HG02938 (cell line): Measurements from ENCODE around the gene LRCH4.

Source experiments
- ATAC-seq: cut with Tn5 transposase; IDR thresholded peaks from one replicate; pipeline ENCODE4 v1.9.1; 2021; ENCODE audit warnings: mild to moderate bottlenecking, moderate library complexity; ENCODE audit not compliant: unreplicated experiment

Gene LRCH4

DNA sequence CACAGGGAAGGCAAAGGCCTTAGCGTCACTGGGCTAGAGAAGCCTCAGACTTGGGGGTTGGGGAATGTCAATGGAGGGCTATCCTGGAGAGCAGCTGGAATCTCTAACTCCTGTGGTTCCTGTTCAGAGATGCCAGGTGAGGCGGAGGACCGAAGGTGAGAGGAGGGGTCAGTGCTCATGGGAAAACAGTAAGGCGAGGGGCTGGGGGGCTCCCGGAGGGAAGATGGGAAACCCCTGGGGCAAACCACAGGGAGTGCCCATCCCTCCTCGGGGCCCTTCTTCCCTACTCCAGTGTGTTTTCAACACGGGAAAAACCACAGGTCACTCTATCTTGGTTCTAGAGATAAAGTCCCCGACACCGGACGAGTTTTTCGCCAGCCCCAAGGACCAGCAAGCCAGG, 3.3 kb downstream of the LRCH4 start:
- ATAC-seq = no peak

DNA sequence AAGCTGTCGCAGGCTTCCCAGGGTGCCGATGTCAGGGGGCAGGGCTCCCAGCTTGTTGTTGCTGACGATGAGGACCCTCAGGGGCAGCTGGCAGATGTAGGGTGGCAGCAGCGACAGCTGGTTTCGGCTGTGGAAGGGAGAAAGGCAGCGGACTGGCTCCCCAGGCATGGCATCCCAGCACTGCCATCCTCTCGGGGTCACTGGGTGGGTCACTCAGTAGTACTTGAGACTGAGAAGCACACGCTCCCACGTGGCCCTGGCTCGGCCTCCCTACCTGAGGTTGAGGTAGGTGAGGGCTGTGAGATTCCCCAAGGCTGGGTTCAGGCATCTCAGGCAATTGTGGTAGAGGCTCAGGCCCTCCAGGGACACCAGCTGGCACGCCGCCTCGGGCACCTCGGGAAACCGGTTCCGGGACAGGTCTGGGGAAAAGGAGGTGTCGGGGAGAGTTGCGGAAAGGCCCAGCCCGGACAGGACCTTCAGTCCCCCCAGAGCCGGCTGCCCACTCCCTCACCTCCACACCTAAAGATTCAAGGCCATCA, 3.8 kb downstream of the LRCH4 start:
- ATAC-seq = no peak

DNA sequence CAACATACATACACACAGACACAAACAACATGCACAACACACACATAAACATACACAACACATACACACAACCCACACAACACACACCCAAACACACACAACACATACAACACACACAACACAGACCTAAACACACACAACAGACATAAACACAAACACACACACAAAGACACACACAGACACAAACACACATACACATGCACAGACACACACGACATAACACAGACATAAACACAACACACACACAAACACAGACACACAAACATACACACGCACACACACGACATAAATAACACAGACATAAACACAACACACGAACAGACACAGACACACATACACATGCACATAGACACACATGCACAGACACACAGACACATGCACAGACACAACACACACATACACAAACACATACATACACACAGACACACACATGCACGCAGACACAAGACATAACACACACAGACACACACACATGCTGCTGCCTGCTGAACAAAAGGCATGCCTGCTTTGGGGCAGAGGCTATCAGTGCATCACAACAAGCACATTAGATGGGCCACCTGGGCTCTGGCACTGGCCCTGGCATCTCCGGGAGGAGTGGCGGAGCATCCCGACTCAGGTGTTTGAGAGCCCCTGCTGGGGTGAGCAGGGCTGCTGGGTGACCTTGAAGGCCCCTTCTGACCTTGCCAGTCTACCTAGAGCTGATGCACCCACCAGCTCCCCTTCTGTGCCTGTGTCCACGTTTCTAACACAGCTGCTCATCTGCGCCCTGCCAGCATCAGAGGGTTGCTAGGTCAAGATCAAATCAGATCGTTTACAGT, 5.3 kb downstream of the LRCH4 start:
- ATAC-seq = no peak

DNA sequence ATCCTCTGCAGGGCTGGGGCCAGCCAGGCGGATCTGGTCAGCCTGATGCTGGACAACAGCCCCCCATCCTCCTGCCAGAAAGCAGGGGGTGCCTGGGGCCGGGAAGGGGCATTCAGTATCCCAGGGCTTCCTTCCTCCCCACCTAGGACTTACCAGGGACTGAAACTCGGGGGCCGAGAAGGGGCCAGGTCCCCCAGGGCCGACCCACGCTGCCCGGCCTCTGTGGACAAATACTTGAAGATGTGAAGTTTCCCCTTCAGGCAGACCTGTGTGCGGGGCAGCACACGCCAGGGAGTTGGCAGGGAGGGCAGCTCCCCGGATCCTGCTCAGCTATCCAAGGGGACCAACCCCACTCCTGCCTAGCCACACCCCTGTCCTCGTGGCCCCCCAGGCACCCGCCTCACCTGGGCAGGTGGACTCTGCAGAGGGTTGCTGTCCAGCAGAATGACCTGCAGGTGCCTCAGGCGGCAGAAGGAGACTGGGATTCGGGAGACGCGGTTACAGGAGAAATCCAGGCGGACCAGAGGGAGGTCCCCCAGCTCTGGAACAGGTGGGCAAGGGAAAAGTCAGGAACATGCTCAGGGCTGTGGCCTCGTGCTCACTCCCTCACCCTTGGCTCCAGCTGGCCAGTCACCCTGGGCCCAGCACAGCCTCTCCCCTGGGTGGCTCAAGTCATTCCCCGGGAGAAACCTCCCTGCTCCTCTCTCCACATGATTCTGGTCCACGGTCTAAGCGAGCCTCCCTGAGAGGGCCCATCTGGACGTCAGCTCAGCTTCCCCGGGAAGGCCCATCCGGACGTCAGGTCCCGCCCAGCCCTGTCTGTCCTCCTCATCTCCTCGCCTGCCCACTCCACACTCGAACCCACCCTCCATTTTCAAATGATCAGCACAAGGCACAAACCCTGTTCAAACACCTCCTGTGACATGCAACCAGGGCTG, 7.4 kb downstream of the LRCH4 start:
- no peak for ATAC-seq

DNA sequence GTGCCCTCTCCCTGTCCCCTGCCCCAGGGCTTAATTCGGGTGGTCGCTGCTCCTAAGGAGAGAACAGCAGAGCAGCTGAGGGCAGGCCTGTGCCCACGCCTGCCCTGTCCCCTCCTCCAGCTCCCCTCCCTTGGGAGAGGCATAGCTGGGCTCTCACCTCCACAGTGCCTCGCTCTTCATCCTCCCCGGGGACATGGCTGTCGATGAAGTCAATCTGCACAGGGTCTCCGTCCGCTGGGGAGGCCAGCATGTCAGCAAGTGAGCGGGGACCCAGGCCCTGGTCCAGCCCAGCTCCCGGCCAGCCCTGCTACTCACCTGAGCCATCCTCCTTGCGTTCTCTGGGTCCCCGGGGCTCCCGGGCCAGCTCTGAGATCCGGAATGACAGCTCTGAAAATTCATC, 8.4 kb downstream of the LRCH4 start:
- no peak for ATAC-seq

DNA sequence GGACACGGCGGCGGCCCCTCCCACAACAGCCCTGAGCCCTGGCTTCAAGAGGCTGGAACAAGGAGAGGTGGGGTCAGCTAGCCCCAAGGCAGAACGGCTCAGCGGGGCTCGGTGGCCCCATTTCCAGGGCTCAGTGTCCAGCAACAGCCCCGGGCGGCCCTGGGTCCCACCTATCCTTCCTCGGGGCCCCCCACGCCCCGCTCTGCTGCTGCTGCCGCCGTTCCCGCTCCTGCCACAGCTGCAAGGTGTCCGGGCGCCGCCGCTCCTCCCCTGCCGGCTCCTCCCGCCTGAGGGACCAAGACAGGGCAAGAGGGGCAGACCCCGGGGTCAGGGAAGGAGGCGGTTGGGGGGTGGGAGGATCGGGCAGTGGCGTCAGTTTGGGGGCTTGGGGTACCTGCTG, 8.8 kb downstream of the LRCH4 start:
- ATAC-seq = no peak

DNA sequence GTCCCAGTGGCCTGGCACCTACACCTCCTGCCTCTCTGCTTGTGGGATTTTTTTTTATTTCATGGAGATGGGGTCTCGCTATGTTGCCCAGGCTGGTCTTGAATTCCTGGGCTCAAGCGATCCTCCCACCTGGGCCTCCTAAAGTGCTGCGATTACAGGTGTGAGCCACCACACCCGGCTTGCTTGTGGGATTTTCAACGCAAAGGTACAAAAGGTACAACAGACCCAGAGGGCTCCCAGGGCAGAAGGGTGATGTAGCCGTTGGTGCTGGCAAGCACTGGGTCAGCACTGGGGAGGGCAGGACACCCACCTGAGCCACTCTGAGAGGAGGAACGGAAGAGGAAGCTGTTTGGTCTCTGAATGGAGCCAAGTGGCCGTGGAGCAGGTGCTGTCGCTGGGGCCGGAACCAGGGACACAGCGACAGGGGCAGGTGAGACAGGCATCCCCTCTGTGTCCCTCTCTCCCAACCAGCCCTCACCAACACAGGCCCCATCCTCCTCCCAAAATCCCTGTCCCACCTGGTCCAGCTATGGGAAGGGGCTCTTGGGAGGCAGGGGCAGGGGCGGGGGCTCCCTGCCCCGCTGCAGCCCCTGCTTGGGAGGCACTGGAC, 9.4 kb downstream of the LRCH4 start:
- no peak for ATAC-seq

DNA sequence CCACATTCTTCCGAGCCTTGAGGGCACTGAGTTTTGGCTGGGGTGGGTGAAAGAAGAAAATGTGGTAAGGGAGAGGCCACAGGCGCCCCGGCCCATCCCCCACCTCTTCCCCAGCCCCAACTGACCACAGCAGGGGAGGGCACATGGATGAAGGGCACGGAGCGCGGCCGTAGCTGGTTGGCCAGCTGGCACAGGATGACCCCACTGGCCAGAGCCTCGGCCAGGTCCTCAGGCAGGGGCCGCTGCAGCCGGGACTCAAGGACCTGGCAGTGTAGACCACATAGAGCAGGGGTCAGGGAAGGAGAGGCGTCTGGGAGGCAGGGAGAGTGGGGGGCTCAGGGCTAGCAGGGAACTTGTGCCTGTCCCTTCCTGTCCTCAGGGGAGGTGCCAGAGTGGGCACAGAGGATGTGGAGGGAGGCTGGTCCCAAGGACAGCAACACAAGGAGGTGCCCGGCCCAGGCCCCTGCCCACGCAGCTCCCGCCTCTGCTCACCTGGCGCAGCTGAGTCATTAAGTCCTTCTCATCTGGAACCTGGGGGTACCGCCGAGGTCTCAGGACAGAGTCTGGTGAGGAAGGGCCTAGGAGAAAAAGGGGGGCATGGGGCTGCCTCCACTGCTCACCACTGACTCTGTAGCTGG, 10.1 kb downstream of the LRCH4 start:
- no peak for ATAC-seq

DNA sequence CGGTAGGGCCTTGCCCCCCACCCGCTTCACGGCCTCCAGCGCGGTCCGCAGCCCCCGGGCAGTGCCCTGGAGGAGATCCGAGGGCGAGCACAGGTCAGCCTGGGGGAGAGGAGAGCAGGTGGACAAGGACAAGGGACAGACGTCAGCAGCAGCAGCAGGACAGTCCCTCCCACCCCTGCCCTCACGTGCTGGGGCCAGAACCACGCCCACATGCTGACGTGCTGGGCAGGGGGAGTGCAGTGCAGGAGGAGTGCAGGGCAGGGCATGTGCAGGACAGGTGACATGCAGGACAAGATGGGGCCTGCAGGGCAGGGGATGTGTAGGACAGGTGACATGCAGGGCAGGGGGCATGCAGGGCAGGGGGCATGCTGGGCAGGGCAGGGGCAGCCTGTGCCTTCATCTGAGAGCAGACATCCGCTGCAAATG, 10.7 kb downstream of the LRCH4 start:
- ATAC-seq = no peak

DNA sequence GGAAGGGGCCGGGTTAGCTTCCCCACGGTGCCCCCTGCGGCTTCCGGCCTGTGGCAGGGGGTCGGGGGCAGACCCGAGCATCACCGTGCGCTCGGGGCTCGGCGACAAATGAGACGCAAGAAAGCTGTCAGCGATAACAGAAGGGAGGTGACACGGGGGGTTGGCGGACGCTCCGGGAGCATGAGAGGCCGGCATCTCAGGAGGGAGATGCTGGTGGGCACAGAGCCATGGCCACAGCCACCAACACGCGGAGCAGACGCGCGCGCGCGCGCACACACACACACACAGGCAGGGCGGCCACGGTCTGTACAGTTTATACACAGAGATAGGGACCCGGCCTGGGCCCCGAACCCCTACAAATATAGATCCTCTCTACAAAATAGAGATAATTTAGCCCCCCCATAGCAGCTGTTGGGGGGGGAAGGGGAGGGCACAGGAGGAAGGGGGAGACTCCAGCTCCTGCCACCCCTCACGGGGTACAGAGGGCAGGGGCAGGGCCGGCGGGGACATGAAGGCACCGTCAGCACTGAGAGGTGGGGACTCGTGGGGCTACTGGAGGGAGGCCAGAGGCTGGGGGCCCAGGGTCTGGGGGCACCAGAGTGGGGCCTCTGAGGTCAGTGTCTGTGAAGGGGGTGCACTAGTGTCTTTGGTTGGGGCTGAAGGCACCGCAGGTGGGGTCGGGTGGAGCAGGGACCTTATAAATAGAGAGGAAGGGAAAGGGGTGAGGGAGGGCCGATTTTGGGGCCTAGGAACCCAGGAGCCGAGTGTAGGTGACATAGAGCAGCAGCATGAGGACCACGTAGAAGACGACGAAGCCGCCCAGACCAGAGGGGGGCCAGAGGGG, 11.3 kb downstream of the LRCH4 start:
- no peak for ATAC-seq

DNA sequence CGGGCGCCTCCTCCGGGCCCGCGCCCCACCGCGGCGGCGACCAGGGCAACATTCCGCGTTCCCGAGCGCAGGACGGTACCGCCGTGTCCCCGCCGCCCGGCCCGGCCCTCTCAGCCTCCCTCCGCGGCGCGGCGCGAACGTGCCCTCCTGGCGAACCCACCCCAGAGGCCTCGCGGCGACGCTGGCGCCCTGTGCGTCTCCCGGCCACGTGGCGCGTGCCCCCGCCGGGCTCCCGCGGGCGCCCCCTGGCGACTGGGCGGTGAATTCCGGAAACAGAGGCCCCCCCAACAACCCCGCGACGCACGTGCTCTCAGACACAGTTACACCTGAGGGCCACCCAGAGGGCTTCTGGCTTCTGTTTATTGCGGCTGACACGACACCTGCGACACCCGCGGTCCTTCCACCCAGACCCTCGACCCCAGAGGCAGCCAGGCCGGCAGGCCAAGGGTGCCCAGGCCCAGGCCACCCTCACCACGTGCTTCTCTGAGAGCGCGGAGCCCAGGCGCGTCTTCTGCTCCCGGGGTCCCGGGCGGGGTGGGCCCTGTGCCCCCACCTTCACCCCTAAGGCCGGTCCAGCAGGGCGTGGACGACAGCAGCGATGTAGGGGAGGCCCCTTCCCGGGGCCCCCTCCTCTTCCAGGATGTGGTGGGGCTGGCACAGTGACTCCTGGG, 12.1 kb downstream of the LRCH4 start, which contains the start of gene SAP25:
TSS of gene SAP25 (minus strand) at position 210 of the 671 bp plus-strand sequence. CDS start at position 52, 158 bp downstream.
- no peak for ATAC-seq

DNA sequence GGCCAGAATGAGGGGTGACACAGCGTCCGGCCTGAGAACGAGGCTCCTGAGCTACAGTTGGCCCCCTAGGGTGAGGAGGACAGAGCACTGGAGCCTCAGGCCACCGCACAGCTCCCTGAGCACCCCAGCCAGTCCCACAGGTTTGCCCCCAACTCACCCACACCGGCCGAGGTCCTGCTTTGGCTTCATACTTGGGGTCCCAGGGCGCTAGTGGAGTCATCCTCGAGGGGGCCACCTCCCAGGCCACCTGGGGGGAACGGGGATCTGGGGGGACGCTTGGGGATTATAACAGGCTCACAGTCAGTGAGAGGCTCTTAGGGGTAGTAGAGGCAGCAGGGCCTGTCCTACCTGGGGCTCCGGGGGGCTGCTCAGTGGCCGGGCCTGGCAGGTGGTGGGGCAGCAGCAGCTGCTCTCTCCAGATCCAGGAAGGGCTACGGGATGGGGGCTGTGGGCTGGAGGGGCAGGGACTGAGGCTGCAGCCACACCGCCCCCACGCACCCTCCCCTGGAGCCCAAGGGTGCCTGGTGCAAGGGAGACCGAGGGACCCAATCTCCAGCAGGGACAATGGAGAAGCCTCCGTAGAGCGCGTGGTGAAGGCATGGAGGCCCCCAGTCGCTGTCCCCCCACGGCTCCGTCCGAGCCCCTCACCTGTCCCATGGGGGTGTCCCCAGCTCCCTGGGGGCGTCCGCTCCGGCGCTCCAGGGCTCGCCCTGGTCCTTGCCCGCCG, 12.8 kb downstream of the LRCH4 start:
- ATAC-seq = no peak

DNA sequence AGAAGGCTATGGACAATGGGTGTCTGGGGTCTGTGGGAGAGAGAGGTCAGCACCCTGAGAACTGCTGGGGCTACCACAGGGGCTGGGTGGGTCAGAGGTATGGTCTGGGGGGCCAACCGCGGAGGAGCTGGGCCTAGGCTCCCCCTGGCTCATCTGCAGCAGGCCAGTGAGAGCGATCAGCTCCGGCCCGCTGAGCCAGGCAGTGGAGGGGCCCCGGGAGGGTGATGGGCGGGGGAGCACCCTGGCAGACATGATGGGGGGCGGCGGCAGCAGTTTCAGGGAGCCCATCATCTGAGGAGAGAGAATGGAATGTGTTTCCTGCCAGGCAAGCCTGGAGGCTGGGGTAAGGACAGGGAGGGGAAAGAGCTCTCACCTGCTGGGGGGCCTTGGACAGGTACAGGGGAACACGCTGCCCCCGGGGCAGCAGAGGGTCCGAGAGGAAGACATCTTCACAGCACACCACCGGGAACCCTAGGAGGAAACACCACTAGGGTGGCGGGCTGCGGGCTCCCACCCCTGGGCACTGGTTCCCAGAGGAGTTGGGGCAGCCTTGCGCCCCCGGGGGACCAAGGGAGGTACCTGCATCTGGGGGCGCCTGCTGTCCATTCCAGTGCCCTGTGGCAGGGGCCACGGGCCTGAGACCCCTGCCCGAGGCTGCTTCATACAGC, 13.5 kb downstream of the LRCH4 start:
- no peak for ATAC-seq

DNA sequence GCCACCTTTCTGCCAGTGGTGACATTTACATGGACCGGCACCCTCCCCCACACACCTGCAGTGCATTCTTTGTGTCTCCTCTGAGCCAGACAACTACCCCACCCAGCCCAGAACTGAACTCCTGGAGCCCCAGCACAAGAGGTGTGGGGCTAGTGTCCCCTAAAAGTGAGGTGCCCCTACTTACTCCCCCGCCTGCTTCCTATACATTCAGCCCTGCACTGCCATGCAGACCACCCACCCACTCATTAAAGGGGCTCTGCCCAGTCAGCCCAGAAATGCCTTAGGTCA, 14.2 kb downstream of the LRCH4 start:
- ATAC-seq = no peak

DNA sequence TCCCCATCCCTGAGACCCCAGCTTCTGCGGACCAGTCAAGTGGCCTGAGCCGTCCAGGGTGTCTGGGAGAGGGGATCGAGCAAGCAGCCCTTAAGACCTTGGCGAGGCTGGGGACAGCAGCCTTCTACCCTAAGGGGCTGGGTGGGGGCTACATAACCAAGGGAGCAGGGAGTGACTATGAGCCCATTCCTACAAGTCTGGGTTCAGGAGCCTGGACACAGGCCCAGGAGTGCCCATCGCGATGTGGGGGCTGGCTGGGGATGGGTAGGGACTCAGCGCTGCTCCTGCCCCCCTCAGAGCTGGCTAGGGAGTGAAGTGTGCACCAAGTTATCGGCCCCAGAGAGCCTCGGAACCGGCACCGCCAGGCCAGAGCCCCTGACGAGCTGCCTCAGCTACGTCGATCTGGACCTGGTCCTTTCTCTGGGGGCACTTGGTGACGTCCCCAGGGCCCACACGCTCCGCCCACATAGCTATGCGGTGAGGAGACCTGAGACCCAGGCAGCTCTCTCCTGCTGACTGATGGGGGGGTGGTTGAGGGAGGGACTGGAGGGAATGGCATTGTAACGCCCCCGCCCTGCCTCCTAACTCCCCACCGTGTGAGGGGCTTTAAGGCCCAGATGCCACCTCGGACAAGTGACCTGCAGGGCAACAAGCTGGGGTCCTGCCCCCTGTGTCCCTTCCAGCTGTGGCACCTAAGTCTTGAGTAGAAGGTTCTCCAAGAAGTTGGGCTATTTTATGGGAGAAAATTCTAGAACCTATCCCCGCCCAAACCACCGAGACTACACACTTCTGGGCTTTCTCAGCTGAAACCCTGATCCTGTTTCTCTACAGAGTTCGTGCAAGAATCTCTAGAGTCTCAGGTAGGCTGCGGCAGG, 14.7 kb downstream of the LRCH4 start:
- ATAC-seq = no peak

DNA sequence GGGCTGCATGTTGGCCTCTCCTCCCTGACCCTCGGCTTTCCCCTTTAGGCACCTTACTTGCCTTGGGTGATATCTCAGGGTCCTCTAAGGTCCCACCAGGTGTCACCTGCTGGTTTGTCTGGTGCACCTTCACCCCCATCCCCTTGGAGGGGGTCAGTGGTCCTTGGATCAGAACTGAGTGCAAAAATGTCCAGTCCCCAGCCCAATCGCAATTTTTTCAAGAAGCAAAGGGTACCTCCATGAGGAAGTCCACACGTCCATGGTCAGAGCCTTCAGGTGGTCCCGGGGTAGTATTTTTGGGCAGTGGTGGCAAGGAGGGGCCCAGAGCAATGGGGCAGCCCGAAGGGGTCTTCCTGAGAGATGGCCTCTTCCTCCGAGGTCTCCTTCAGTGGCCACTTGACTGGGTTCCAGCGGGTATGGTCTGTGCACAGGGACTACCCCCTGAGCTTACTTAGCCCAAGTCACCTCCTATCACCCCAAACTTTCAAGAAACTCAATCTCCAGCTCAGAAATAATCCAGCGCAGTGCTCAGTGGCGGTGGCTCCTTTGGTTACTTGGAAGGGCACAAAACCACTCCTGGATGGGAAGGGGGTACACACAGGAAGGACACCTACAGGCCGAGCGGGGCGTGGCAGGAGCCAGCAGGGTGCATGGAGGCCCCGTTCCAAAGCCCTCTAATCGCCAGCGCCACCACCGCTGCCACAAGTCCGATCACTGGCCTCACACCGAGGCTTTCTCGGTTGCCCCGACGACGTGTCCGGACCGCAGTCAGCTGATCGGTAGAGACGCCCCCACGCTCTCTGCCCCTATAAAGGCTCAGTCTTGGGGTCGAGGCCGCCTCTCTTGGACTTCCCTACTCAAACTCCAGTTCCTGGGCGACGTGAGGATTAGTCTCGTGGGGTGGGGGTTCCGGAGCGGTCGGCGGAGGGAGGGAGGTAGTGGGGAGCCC, 16.8 kb downstream of the LRCH4 start:
- no peak for ATAC-seq
